ENCODE measurements around the gene KDM5C.

The KDM5C gene

DNA sequence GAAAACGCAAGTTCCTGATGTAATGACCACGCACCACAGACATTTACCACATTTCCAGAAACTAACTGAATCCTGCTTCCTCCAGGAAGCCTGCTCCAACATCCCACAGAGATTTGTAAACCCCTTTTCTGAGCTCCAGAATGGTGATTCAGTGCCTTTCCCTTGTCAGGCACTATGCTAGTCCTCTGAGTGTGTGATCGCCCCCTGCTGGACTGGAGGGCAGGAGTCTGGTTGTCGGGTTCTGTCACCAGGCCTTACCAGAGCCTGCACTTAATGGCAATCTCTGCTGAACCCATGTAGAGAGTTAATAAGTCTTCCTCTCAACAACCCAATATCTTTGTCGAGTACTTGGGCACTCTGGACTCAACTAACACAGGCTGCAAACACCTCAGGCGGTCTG, 14.5 kb upstream of the KDM5C start:
- Histone ChIP-seq H3K4me3 (IDR thresholded peaks at IDR 0.05; ENCODE audit: insufficient read depth, low read depth, low read length) (no peak overlapping the region), H4K20me1 (ENCODE audit: insufficient read depth) (no peaks in the 10 kb centered on the region), H3K27ac (no peak overlapping the region), H3K27me3 (ENCODE audit: insufficient read depth, low read depth) (no peaks in the 10 kb centered on the region), H3K36me3 (ENCODE audit: insufficient read depth) (no peaks in the 10 kb centered on the region), H2AFZ (ENCODE audit: low read depth) (peak overlapping the region; percentile 52; the same call in 1 of the 2 replicates), H3K4me2 (no peak overlapping the region), H3K79me2 (ENCODE audit: insufficient read depth, low read depth) (no peaks in the 10 kb centered on the region), H3K9ac (no peak overlapping the region), H3K4me1 (ENCODE audit: low read depth, poor library complexity, severe bottlenecking) (no peaks in the 10 kb centered on the region)
- peak; percentile 67 for TF ChIP-seq CTCF (conservative IDR thresholded peaks at IDR 0.05; ENCODE audit: low read depth, low read length)

DNA sequence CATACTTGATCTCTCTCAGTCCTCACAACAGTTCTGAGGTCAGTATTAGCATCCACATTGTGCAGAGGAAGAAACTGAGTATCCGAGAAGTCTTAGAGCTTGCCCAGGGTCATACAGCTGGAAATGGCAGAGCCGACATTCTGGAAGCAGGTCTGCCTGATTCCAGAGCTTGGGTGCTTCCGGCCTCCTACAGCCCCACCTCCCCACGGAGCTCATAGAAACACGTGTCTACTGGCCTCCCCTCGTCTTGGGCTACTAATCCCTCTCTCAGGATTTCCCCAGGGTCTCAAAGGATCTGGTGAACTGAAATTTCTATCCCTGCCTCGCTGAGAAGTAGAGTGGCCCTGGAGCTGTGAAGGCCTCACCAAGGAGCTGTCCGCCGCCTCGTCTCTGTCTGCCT, 12.0 kb upstream of the KDM5C start:
- H3K27me3 ChIP-seq (ENCODE audit: insufficient read depth, low read depth) = no peaks in the 10 kb centered on the region
- H2AFZ ChIP-seq (ENCODE audit: low read depth) = no peak overlapping the region
- no peak overlapping the region for H3K9ac ChIP-seq
- no peak overlapping the region for H3K4me3 ChIP-seq (IDR thresholded peaks at IDR 0.05; ENCODE audit: insufficient read depth, low read depth, low read length)
- H3K36me3 ChIP-seq (ENCODE audit: insufficient read depth) = no peaks in the 10 kb centered on the region
- H3K27ac ChIP-seq = no peak overlapping the region
- no peaks in the 10 kb centered on the region for H3K4me1 ChIP-seq (ENCODE audit: low read depth, poor library complexity, severe bottlenecking)
- H3K79me2 ChIP-seq (ENCODE audit: insufficient read depth, low read depth) = no peaks in the 10 kb centered on the region
- H4K20me1 ChIP-seq (ENCODE audit: insufficient read depth) = no peaks in the 10 kb centered on the region
- no peak for TF ChIP-seq CTCF (conservative IDR thresholded peaks at IDR 0.05; ENCODE audit: low read depth, low read length)
- H3K4me2 ChIP-seq = no peak overlapping the region

DNA sequence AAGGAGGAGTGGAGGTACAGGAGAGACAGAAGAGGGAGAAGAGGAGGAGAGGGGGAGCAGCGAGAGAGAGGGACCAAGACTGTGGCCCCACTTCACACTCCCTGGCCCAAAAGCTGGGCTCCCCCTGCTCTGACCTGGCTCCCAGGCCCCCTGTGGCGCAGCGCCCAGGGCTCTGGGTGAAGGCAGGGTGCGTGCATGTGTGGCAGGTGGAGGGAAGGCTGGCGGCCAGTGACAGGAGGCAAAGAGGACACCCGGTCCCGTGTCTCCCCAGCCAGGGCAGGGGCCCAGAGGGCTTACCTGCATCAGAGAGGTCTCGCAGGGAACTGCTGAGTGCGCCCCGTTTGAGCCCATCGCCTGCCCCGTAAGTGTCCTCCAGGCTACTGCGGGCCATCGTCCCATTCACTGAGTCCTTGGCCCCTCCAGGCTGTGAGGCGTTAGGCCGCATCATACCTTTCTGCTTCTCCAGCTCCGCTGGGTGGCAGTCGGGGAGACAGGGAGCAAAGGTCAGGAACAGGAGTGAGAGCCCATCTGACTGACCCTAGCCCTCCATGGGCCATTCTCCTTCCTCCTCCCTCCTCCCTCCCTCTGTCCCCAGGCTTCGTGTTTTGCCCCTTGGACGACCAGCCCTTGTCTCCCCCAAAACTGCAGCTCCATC, 11.1 kb upstream of the KDM5C start:
- no peaks in the 10 kb centered on the region for H4K20me1 ChIP-seq (ENCODE audit: insufficient read depth)
- H3K36me3 ChIP-seq (ENCODE audit: insufficient read depth) = no peaks in the 10 kb centered on the region
- H3K9ac ChIP-seq = no peak overlapping the region
- H3K4me2 ChIP-seq = no peak overlapping the region
- no peak overlapping the region for H2AFZ ChIP-seq (ENCODE audit: low read depth)
- no peaks in the 10 kb centered on the region for H3K27me3 ChIP-seq (ENCODE audit: insufficient read depth, low read depth)
- no peaks in the 10 kb centered on the region for H3K4me1 ChIP-seq (ENCODE audit: low read depth, poor library complexity, severe bottlenecking)
- TF ChIP-seq CTCF (conservative IDR thresholded peaks at IDR 0.05; ENCODE audit: low read depth, low read length) = no peak
- no peaks in the 10 kb centered on the region for H3K79me2 ChIP-seq (ENCODE audit: insufficient read depth, low read depth)
- H3K27ac ChIP-seq = no peak overlapping the region
- no peak overlapping the region for H3K4me3 ChIP-seq (IDR thresholded peaks at IDR 0.05; ENCODE audit: insufficient read depth, low read depth, low read length)

DNA sequence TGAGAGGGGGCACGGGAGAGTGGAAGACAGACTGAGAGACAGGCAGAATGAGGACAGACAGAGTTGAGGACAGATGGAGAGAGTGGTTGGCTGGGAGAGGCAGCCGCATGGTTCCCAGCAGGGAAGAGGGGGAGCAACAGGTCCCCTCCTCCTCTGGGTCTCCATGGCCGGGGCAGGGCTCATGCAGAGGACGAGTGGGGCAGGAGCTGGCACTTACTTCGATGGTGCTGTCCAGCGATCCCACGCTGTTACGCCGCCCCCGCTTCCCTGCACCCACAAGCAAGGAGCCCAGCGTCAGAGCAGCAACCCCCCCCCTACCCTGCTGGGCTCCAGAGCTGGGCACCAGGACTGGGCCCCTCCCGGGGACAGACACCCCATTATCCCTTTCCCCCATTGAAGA, 10.6 kb upstream of the KDM5C start:
- Histone ChIP-seq H2AFZ (ENCODE audit: low read depth) (no peak overlapping the region), H3K4me2 (no peak overlapping the region), H3K4me1 (ENCODE audit: low read depth, poor library complexity, severe bottlenecking) (no peaks in the 10 kb centered on the region), H4K20me1 (ENCODE audit: insufficient read depth) (no peaks in the 10 kb centered on the region), H3K36me3 (ENCODE audit: insufficient read depth) (no peaks in the 10 kb centered on the region), H3K79me2 (ENCODE audit: insufficient read depth, low read depth) (no peaks in the 10 kb centered on the region), H3K9ac (no peak overlapping the region), H3K4me3 (IDR thresholded peaks at IDR 0.05; ENCODE audit: insufficient read depth, low read depth, low read length) (no peak overlapping the region), H3K27me3 (ENCODE audit: insufficient read depth, low read depth) (no peaks in the 10 kb centered on the region), H3K27ac (no peak overlapping the region)
- no peak for TF ChIP-seq CTCF (conservative IDR thresholded peaks at IDR 0.05; ENCODE audit: low read depth, low read length)
